HG02763 (cell line): ENCODE data around the gene SNX21.

Source experiments
- ATAC-seq: cut with Tn5 transposase; IDR thresholded peaks from one replicate; pipeline ENCODE4 v1.9.1; 2021; ENCODE audit warnings: mild to moderate bottlenecking, moderate library complexity; ENCODE audit not compliant: unreplicated experiment

SNX21 gene

GRCh38 chr20:45878076-45878761 is 44.6 kb downstream of the SNX21 start:
- ATAC-seq: no peak

GRCh38 chr20:45880988-45881788 is 47.6 kb downstream of the SNX21 start, which contains the start of gene ZSWIM1:
ZSWIM1 (plus strand) TSS chr20:45881227; CDS start chr20:45882593, 1,366 bp downstream.
- ATAC-seq: peak; percentile 95

GRCh38 chr20:45882469-45883099 is 49.0 kb downstream of the SNX21 start:
- no peak for ATAC-seq

- no peak for ATAC-seq
Observed at GRCh38 chr20:45883100-45883469, 49.5 kb downstream of the SNX21 start.

GRCh38 chr20:45886590-45887345 is 53.2 kb downstream of the SNX21 start:
- no peak for ATAC-seq

GRCh38 chr20:45887346-45887715 is 53.7 kb downstream of the SNX21 start, which contains the start of gene SPATA25:
SPATA25 (minus strand) TSS chr20:45887622; CDS start chr20:45887590, 32 bp downstream.
- no peak for ATAC-seq

GRCh38 chr20:45888681-45889080 is 55.1 kb downstream of the SNX21 start:
- ATAC-seq: no peak

GRCh38 chr20:45890077-45890984 is 56.7 kb downstream of the SNX21 start:
- ATAC-seq: peak; percentile 15

GRCh38 chr20:45890985-45891983 is 57.7 kb downstream of the SNX21 start, which contains the start of the genes CTSA and NEURL2:
CTSA (plus strand) TSS chr20:45891335; CDS start chr20:45891569, 234 bp downstream.
NEURL2 (minus strand) TSS chr20:45891208; CDS start chr20:45890991, 217 bp downstream.
- peak; percentile 76 for ATAC-seq

- ATAC-seq: no peak
Observed at GRCh38 chr20:45892049-45892825, 58.6 kb downstream of the SNX21 start.
